Activated naive CD8-positive, alpha-beta T cell (primary cell): ENCODE measurements around the gene ZGPAT.
A peak's percentile ranks its signal among the peaks of the same experiment; 100 is the strongest.
"Not testable (repeated sequence)": the region's sequence is repeated elsewhere in the genome, so short reads cannot be mapped to it uniquely, and the experiment has no call there.

ENCODE experiments used
- H3K27ac Mint-ChIP-seq: one replicate; pipeline ENCODE4 v1.8.0; 2021; ENCODE audit warnings: mixed read lengths
- H3K27me3 Mint-ChIP-seq: one replicate; pipeline ENCODE4 v1.8.0; 2021; ENCODE audit warnings: mixed read lengths
- H3K36me3 Mint-ChIP-seq: one replicate; pipeline ENCODE4 v1.8.0; 2021; ENCODE audit warnings: mixed read lengths
- H3K4me1 Mint-ChIP-seq: one replicate; pipeline ENCODE4 v1.8.0; 2021; ENCODE audit warnings: low read depth, mixed read lengths
- H3K4me3 Mint-ChIP-seq: one replicate; pipeline ENCODE4 v1.8.0; 2021; ENCODE audit warnings: mild to moderate bottlenecking, mixed read lengths
- H3K9me3 Mint-ChIP-seq: one replicate; pipeline ENCODE4 v1.8.0; 2021; ENCODE audit warnings: low read depth, mixed read lengths

Gene ZGPAT

GRCh38 chr20:63775096-63775978 lies 67.5 kb downstream of the ZGPAT start:
- Mint-ChIP-seq H3K9me3 (no peaks in the 10 kb centered on the region), H3K36me3 (no peaks in the 10 kb centered on the region), H3K27ac (no peak overlapping the region), H3K27me3 (no peaks in the 10 kb centered on the region), H3K4me1 (peaks cover 7% of the 10 kb centered on the region), H3K4me3 (peak overlapping the region; percentile 52)

GRCh38 chr20:63776875-63777274 lies 69.0 kb downstream of the ZGPAT start:
- H3K27ac Mint-ChIP-seq, H3K9me3 Mint-ChIP-seq, H3K4me3 Mint-ChIP-seq, H3K27me3 Mint-ChIP-seq, H3K36me3 Mint-ChIP-seq: not testable (repeated sequence)
- H3K4me1 Mint-ChIP-seq = peaks cover 13% of the 10 kb centered on the region

GRCh38 chr20:63777614-63778013 lies 69.8 kb downstream of the ZGPAT start:
- Mint-ChIP-seq H3K9me3 (no peaks in the 10 kb centered on the region), H3K4me1 (peaks cover 20% of the 10 kb centered on the region), H3K36me3 (no peaks in the 10 kb centered on the region), H3K27me3 (no peaks in the 10 kb centered on the region), H3K27ac (no peak overlapping the region), H3K4me3 (no peak overlapping the region)

GRCh38 chr20:63778034-63778752 lies 70.4 kb downstream of the ZGPAT start:
- no peak overlapping the region for H3K4me3 Mint-ChIP-seq
- no peaks in the 10 kb centered on the region for H3K9me3 Mint-ChIP-seq

GRCh38 chr20:63778857-63779256 lies 71.0 kb downstream of the ZGPAT start:
- Mint-ChIP-seq H3K27ac (no peak overlapping the region), H3K4me3 (no peak overlapping the region), H3K27me3 (no peaks in the 10 kb centered on the region), H3K9me3 (no peaks in the 10 kb centered on the region), H3K4me1 (peaks cover 23% of the 10 kb centered on the region), H3K36me3 (no peaks in the 10 kb centered on the region)

More at GRCh38 chr20:63778034-63778752, 70.4 kb downstream of the ZGPAT start:
- H3K36me3 Mint-ChIP-seq = no peaks in the 10 kb centered on the region
- no peaks in the 10 kb centered on the region for H3K27me3 Mint-ChIP-seq
- H3K27ac Mint-ChIP-seq = no peak overlapping the region
- H3K4me1 Mint-ChIP-seq = peaks cover 23% of the 10 kb centered on the region

- Mint-ChIP-seq H3K27ac (no peak overlapping the region), H3K4me3 (no peak overlapping the region), H3K36me3 (no peaks in the 10 kb centered on the region), H3K27me3 (no peaks in the 10 kb centered on the region), H3K9me3 (no peaks in the 10 kb centered on the region), H3K4me1 (peaks cover 19% of the 10 kb centered on the region)
Measured at GRCh38 chr20:63781181-63781580, 73.3 kb downstream of the ZGPAT start.

- peak overlapping the region; percentile 52 for H3K4me3 Mint-ChIP-seq
Measured at GRCh38 chr20:63782051-63782471, 74.2 kb downstream of the ZGPAT start.

GRCh38 chr20:63782521-63782971 lies 74.7 kb downstream of the ZGPAT start:
- no peaks in the 10 kb centered on the region for H3K36me3 Mint-ChIP-seq
- peaks cover 20% of the 10 kb centered on the region for H3K4me1 Mint-ChIP-seq
- no peak overlapping the region for H3K27ac Mint-ChIP-seq

More at GRCh38 chr20:63782051-63782471, 74.2 kb downstream of the ZGPAT start:
- Mint-ChIP-seq H3K27me3 (no peaks in the 10 kb centered on the region), H3K27ac (peak overlapping the region; percentile 34), H3K4me1 (peaks cover 20% of the 10 kb centered on the region), H3K9me3 (no peaks in the 10 kb centered on the region), H3K36me3 (no peaks in the 10 kb centered on the region)

GRCh38 chr20:63783970-63784369 lies 76.1 kb downstream of the ZGPAT start:
- H3K9me3 Mint-ChIP-seq = no peaks in the 10 kb centered on the region
- H3K27me3 Mint-ChIP-seq = no peaks in the 10 kb centered on the region
- no peak overlapping the region for H3K4me3 Mint-ChIP-seq
- H3K4me1 Mint-ChIP-seq = peaks cover 20% of the 10 kb centered on the region
- no peaks in the 10 kb centered on the region for H3K36me3 Mint-ChIP-seq
- H3K27ac Mint-ChIP-seq = no peak overlapping the region

More at GRCh38 chr20:63782521-63782971, 74.7 kb downstream of the ZGPAT start:
- Mint-ChIP-seq H3K4me3 (no peak overlapping the region), H3K9me3 (no peaks in the 10 kb centered on the region), H3K27me3 (no peaks in the 10 kb centered on the region)

- no peak overlapping the region for H3K4me3 Mint-ChIP-seq
- peaks cover 18% of the 10 kb centered on the region for H3K4me1 Mint-ChIP-seq
- no peaks in the 10 kb centered on the region for H3K27me3 Mint-ChIP-seq
- no peak overlapping the region for H3K27ac Mint-ChIP-seq
- no peaks in the 10 kb centered on the region for H3K9me3 Mint-ChIP-seq
- no peaks in the 10 kb centered on the region for H3K36me3 Mint-ChIP-seq
Measured at GRCh38 chr20:63785691-63786131, 77.9 kb downstream of the ZGPAT start.
